OCI-LY7 (cell line): ENCODE results near the gene HLA-DPB1. TPM values are rescaled to one million over a fixed set of nuclear protein-coding genes. Genes with fewer than 3 reads are reported as not detected.
A peak's percentile ranks its signal among the peaks of the same experiment; 100 is the strongest.
"Not testable (repeated sequence)": the region's sequence is repeated elsewhere in the genome, so short reads cannot be mapped to it uniquely, and the experiment has no call there.

Source experiments
- BruUV-seq: library from RNA; stranded (reverse); fragments of 400-500 nt; replicated peaks from 2 replicates; lab custom pipeline; 2021; lab: Mats Ljungman, UMichigan
- CTCF ChIA-PET: fragments of 300-600 bp; sonication (Branson Sonifier 250); formaldehyde crosslinking; loops from one replicate; lab custom pipeline; 2022; ENCODE audit warnings: antibody characterized with exemption; ENCODE audit not compliant: unreplicated experiment; lab: Charles Lee
- POLR2A ChIA-PET: fragments of 300-600 bp; sonication (Branson Sonifier 250); formaldehyde crosslinking; loops from one replicate; lab custom pipeline; 2022; ENCODE audit warnings: antibody characterized with exemption; lab: Charles Lee
- DNase-seq: peaks from one replicate; pipeline ENCODE4 v3.0.0-alpha.2; 2015; ENCODE audit warnings: low spot score
- H2AFZ ChIP-seq: fragments of 200-600 bp; sonication (generic), shearing (Covaris generic); 2 replicates; pipeline ENCODE4 v1.6.1; 2014; ENCODE audit warnings: mild to moderate bottlenecking, antibody characterized with exemption, low read length, moderate library complexity
- H3K27ac ChIP-seq: fragments of 200-600 bp; sonication (generic); 2 replicates; pipeline ENCODE4 v1.5.1; 2014; ENCODE audit warnings: mixed run types, low read depth, mild to moderate bottlenecking, moderate library complexity, low read length, inconsistent platforms; ENCODE audit not compliant: poor library complexity, severe bottlenecking
- H3K36me3 ChIP-seq: fragments of 200-600 bp; sonication (generic); 2 replicates; pipeline ENCODE4 v1.6.1; 2014; ENCODE audit warnings: mild to moderate bottlenecking, antibody characterized with exemption, low read length, moderate library complexity, mixed read lengths; ENCODE audit not compliant: insufficient read depth
- H3K4me1 ChIP-seq: fragments of 200-600 bp; sonication (generic); 2 replicates; pipeline ENCODE4 v1.5.1; 2014; ENCODE audit warnings: mild to moderate bottlenecking, low read length; ENCODE audit not compliant: insufficient read depth, poor library complexity, severe bottlenecking
- H3K4me2 ChIP-seq: fragments of 200-600 bp; sonication (generic); 2 replicates; pipeline ENCODE4 v1.6.1; 2014; ENCODE audit warnings: mild to moderate bottlenecking, low read length
- H3K4me3 ChIP-seq: fragments of 200-600 bp; sonication (generic); 2 replicates; pipeline ENCODE4 v1.5.1; 2014; ENCODE audit warnings: mild to moderate bottlenecking, low read depth, low read length; ENCODE audit not compliant: poor library complexity, severe bottlenecking
- H3K79me2 ChIP-seq: fragments of 200-600 bp; sonication (generic); 2 replicates; pipeline ENCODE4 v1.6.1; 2016; ENCODE audit warnings: low read depth, mild to moderate bottlenecking, low read length, moderate library complexity, mixed read lengths; ENCODE audit not compliant: insufficient read depth
- H3K9me2 ChIP-seq: fragments of 200-600 bp; sonication (generic); 2 replicates; pipeline ENCODE4 v1.6.1; 2016; ENCODE audit warnings: mild to moderate bottlenecking, low read length, mixed read lengths; ENCODE audit not compliant: insufficient read depth
- H3K9me3 ChIP-seq: fragments of 200-600 bp; sonication (generic); 2 replicates; pipeline ENCODE4 v1.6.1; 2014; ENCODE audit warnings: mild to moderate bottlenecking, mixed run types, low read length, mixed read lengths
- H4K20me1 ChIP-seq: fragments of 200-600 bp; sonication (generic); 2 replicates; pipeline ENCODE4 v1.6.1; 2014; ENCODE audit warnings: mild to moderate bottlenecking, antibody characterized with exemption, low read length, moderate library complexity, mixed read lengths; ENCODE audit not compliant: insufficient read depth
- EZH2phosphoT487 ChIP-seq: fragments of 200-600 bp; sonication (generic); IDR thresholded peaks from 2 replicates; pipeline ENCODE4 v1.6.1; 2018; ENCODE audit warnings: low read depth, borderline replicate concordance, mild to moderate bottlenecking, mixed run types, antibody characterized with exemption, low read length, moderate library complexity, mixed read lengths
- intact Hi-C: fragments of 100-400 bp; cut with micrococcal nuclease; formaldehyde crosslinking; loops from one replicate; pipeline ENCODE4 v1.10.0; 2022; ENCODE audit not compliant: unreplicated experiment
- total RNA-seq, 2 experiments: library from RNA; depleted of rRNA in 1 of 2; stranded (reverse); fragments of >200 nt in 1 of 2; shearing (Covaris generic) in 1 of 2; gene quantifications; 2 replicates each; pipeline ENCODE4 v1.2.3, GENCODE V29; 2014 to 2022
- TF ChIP-seq, protein P1 (sequence below): fragments of 200-600 bp; sonication (generic); conservative IDR thresholded peaks from 2 replicates; pipeline ENCODE4 v1.5.1; 2014; ENCODE audit warnings: mild to moderate bottlenecking, antibody characterized with exemption, low read length, moderate library complexity, mixed read lengths

HLA-DPB1 gene
- total RNA-seq, 2 experiments from 2014 or later: 74.5 to 117 TPM

DNA sequence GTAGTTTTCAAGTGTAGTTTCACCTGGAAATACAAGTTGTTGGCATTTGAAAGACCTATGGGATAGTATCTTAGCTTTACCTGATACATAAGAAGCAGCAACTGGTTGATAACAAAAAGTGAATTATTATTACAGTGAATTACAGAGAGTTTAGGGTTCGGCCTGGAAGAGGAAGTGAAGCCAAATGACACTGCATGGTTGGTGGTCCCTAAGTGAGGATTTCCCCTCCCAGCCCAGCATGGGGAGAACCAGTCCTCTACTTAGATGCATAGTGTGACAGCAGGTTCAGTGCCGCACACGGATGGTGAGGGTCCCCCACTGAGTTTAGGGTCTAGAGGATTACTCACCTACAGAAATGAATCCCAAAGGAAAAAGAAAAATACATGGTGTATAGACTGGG is 18.1 kb downstream of the HLA-DPB1 start:
- Histone ChIP-seq H4K20me1 (no peaks in the 10 kb centered on the region), H3K9me2 (no peaks in the 10 kb centered on the region), H3K4me3 (no peak overlapping the region), H3K79me2 (no peaks in the 10 kb centered on the region), H2AFZ (no peak overlapping the region), H3K4me1 (no peaks in the 10 kb centered on the region), H3K27ac (no peak overlapping the region), H3K4me2 (no peak overlapping the region), H3K36me3 (peaks cover under 1% of the 10 kb centered on the region; the same call in 1 of the 2 replicates), H3K9me3 (0 out of 2 replicates have a peak, but pooled peaks cover under 1% of the 10 kb centered on the region)
- TF ChIP-seq EZH2phosphoT487: no peak
- TF ChIP-seq, protein P1, sequence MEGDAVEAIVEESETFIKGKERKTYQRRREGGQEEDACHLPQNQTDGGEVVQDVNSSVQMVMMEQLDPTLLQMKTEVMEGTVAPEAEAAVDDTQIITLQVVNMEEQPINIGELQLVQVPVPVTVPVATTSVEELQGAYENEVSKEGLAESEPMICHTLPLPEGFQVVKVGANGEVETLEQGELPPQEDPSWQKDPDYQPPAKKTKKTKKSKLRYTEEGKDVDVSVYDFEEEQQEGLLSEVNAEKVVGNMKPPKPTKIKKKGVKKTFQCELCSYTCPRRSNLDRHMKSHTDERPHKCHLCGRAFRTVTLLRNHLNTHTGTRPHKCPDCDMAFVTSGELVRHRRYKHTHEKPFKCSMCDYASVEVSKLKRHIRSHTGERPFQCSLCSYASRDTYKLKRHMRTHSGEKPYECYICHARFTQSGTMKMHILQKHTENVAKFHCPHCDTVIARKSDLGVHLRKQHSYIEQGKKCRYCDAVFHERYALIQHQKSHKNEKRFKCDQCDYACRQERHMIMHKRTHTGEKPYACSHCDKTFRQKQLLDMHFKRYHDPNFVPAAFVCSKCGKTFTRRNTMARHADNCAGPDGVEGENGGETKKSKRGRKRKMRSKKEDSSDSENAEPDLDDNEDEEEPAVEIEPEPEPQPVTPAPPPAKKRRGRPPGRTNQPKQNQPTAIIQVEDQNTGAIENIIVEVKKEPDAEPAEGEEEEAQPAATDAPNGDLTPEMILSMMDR: no peak
- no TSS peak for BruUV-seq
- intact Hi-C loops: no loop called here
- ChIA-PET CTCF (no interaction called here), POLR2A (interaction anchor here (0.7 kb wide), 1 partner anchor 21 kb away, joined by 3 read pairs; the partner anchor contains the start of gene HLA-DPA1)
- no peak for DNase-seq

DNA sequence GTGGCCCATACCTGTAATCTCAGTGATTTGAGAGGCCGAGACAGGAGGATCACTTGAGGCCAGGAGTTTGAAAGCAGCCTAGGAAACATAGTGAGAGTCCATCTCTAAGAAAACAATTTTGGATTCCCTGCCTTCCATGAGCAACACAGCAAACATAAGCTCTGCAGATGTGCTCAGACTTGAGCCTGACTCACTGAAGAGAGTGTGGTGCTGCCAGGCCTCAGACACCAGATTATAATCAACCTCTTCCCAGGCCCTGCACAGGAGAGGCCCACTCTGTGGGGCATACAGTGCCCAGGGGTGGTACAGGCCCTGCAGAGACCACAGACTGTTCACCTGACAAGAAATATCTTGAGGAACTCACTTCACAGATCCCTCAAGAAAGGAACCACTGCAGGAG is 19.9 kb downstream of the HLA-DPB1 start:
- peaks cover 19% of the 10 kb centered on the region; the same call in 1 of the 2 replicates for H3K9me3 ChIP-seq
- no TSS peak for BruUV-seq
- H3K4me3 ChIP-seq: no peak overlapping the region
- H3K9me2 ChIP-seq: no peaks in the 10 kb centered on the region
- ChIA-PET POLR2A (no interaction called here), CTCF (no interaction called here)
- no peaks in the 10 kb centered on the region for H3K36me3 ChIP-seq
- no peaks in the 10 kb centered on the region for H4K20me1 ChIP-seq
- no peak for DNase-seq
- no peaks in the 10 kb centered on the region for H3K4me1 ChIP-seq
- H2AFZ ChIP-seq: no peak overlapping the region
- H3K4me2 ChIP-seq: no peak overlapping the region
- TF ChIP-seq, protein P1: no peak
- no peak for TF ChIP-seq EZH2phosphoT487
- H3K27ac ChIP-seq: no peak overlapping the region
- H3K79me2 ChIP-seq: no peaks in the 10 kb centered on the region
- intact Hi-C loops: no loop called here

DNA sequence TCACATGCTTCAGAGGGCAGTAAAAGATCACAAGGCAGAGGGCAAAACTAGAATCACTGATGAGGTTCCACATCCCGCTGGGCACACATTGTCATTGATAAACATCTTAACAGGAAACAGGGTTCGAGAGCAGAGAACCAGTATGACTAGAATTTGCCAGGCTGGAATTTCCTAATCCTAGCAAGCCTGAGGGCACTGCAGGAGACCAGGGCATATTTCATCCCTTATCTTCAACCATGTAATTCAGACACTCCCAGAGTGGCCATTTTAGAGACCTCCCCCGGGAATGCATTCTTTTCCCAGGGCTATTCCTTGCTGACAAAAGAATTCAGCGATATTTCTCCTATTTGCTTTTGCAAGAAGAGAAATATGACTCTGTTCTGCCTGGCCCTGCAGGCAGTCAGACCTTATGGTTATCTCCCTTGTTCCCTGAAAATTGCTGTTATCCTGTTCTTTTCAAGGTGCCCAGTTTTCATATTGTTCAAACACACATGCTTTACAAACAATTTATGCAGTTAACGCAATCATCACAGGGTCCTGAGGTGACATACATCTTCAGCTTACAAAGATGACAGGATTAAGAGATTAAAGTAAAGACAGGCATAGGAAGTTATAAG is 25.4 kb downstream of the HLA-DPB1 start:
- H3K9me3 ChIP-seq: peaks cover 26% of the 10 kb centered on the region; the same call in 1 of the 2 replicates
- H3K4me2 ChIP-seq, H3K4me1 ChIP-seq, intact Hi-C loops, H3K9me2 ChIP-seq, H3K27ac ChIP-seq, H3K79me2 ChIP-seq, H2AFZ ChIP-seq, H3K4me3 ChIP-seq, H4K20me1 ChIP-seq, H3K36me3 ChIP-seq, CTCF ChIA-PET, BruUV-seq: not testable (repeated sequence)
- peak; percentile 16 for DNase-seq
- POLR2A ChIA-PET: interaction anchor here (0.7 to 1.0 kb wide), 3 partner anchors 97 to 699 kb away, joined by 3 to 4 read pairs (median 3); no protein-coding TSS in a partner anchor
